ENCODE data around the gene STARD7.

DNA sequence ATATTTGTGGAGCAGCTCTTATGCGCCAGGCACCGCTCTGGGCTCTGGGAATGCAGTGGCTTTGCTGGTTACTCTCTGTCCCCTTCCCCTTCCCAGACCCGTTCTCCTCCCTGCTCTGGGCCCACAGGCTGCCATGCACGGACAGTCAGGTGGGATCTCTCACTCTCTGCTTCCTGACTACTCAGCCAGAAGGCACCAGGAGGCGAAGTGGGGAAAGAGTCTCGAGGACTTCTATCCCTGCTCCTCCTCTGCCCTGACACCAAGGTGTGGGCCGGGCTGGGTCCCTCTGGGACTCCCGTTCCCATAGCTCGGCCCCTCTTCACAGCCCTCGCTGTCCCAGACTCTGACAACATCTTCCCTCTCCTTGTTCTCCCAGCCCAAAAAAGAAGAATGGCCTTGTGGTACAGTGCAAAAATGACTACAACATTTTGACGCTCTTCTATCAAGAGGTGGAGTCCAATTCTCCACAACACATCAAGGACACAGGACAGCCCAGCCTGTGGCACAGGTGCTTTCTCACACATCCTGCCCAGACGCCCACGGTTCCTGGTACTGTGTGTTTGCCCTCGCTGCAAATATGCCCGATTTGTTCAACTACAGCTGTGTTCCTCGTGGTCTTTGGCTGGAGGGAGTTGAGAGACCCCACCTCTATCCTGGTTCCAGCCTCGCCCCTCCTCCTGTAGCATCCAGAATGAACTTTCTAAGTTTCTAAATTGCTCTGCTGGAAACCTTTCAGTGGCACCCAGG is 49.4 kb downstream of the STARD7 start:
- TF ChIP-seq, protein P1, sequence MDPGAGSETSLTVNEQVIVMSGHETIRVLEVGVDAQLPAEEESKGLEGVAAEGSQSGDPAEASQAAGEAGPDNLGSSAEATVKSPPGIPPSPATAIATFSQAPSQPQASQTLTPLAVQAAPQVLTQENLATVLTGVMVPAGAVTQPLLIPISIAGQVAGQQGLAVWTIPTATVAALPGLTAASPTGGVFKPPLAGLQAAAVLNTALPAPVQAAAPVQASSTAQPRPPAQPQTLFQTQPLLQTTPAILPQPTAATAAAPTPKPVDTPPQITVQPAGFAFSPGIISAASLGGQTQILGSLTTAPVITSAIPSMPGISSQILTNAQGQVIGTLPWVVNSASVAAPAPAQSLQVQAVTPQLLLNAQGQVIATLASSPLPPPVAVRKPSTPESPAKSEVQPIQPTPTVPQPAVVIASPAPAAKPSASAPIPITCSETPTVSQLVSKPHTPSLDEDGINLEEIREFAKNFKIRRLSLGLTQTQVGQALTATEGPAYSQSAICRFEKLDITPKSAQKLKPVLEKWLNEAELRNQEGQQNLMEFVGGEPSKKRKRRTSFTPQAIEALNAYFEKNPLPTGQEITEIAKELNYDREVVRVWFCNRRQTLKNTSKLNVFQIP (CRISPR knock-in tag; IDR thresholded peaks at IDR 0.05; ENCODE audit: borderline replicate concordance, low read depth), result no peak
- TF ChIP-seq, protein P2, sequence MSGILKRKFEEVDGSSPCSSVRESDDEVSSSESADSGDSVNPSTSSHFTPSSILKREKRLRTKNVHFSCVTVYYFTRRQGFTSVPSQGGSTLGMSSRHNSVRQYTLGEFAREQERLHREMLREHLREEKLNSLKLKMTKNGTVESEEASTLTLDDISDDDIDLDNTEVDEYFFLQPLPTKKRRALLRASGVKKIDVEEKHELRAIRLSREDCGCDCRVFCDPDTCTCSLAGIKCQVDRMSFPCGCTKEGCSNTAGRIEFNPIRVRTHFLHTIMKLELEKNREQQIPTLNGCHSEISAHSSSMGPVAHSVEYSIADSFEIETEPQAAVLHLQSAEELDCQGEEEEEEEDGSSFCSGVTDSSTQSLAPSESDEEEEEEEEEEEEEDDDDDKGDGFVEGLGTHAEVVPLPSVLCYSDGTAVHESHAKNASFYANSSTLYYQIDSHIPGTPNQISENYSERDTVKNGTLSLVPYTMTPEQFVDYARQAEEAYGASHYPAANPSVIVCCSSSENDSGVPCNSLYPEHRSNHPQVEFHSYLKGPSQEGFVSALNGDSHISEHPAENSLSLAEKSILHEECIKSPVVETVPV (CRISPR knock-in tag; IDR thresholded peaks at IDR 0.05), result no peak
- TF ChIP-seq, protein P3, sequence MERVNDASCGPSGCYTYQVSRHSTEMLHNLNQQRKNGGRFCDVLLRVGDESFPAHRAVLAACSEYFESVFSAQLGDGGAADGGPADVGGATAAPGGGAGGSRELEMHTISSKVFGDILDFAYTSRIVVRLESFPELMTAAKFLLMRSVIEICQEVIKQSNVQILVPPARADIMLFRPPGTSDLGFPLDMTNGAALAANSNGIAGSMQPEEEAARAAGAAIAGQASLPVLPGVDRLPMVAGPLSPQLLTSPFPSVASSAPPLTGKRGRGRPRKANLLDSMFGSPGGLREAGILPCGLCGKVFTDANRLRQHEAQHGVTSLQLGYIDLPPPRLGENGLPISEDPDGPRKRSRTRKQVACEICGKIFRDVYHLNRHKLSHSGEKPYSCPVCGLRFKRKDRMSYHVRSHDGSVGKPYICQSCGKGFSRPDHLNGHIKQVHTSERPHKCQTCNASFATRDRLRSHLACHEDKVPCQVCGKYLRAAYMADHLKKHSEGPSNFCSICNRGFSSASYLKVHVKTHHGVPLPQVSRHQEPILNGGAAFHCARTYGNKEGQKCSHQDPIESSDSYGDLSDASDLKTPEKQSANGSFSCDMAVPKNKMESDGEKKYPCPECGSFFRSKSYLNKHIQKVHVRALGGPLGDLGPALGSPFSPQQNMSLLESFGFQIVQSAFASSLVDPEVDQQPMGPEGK (CRISPR knock-in tag; IDR thresholded peaks at IDR 0.05; ENCODE audit: borderline replicate concordance), result no peak
- no peak for TF ChIP-seq ESRRG (CRISPR knock-in tag; IDR thresholded peaks at IDR 0.05)
- no peak for TF ChIP-seq ZC3H10 (CRISPR knock-in tag; IDR thresholded peaks at IDR 0.05)
